Jurkat, Clone E6-1 (cell line): ENCODE measurements around the gene STRC.
"Not testable (repeated sequence)": the region's sequence is repeated elsewhere in the genome, so short reads cannot be mapped to it uniquely, and the experiment has no call there.

ENCODE experiments used
- DNase-seq: peaks from one replicate; pipeline ENCODE4 v3.0.0-alpha.2; 2011; ENCODE audit warnings: low read depth, low spot score
- H3K4me3 ChIP-seq: 2 replicates; pipeline ENCODE4 v1.5.1; 2011; ENCODE audit warnings: mild to moderate bottlenecking, low read length, control low read depth, moderate library complexity

STRC gene

GRCh38 chr15:43589778-43590466 is 28.7 kb downstream of the STRC start, which contains the start of gene PPIP5K1:
Gene PPIP5K1 (minus strand): TSS chr15:43590208. CDS start chr15:43584504, 5,704 bp downstream.
- not testable (repeated sequence) for DNase-seq, H3K4me3 ChIP-seq

- not testable (repeated sequence) for DNase-seq, H3K4me3 ChIP-seq
These were observed 44.0 kb downstream of the STRC start for GRCh38 chr15:43574607-43575006.

GRCh38 chr15:43566615-43567014 is 52.0 kb downstream of the STRC start:
- not testable (repeated sequence) for DNase-seq, H3K4me3 ChIP-seq

- DNase-seq, H3K4me3 ChIP-seq: not testable (repeated sequence)
These were observed 54.8 kb downstream of the STRC start for GRCh38 chr15:43563793-43564192.

GRCh38 chr15:43562753-43563152 is 55.8 kb downstream of the STRC start:
- H3K4me3 ChIP-seq, DNase-seq: not testable (repeated sequence)

- no peak for DNase-seq
- no peak overlapping the region for H3K4me3 ChIP-seq
These were observed 65.6 kb downstream of the STRC start for GRCh38 chr15:43552986-43553385.

GRCh38 chr15:43552256-43552655 is 66.3 kb downstream of the STRC start:
- no peak for DNase-seq
- H3K4me3 ChIP-seq: no peak overlapping the region

- DNase-seq: no peak
These were observed 67.9 kb downstream of the STRC start for GRCh38 chr15:43550527-43551363.

More at GRCh38 chr15:43550527-43551363, 67.9 kb downstream of the STRC start:
- H3K4me3 ChIP-seq: no peak overlapping the region
